DMS79 (cell line): Measurements from ENCODE around the gene FSTL4.

Experiments
- DNase-seq: peaks from one replicate; lab custom pipeline; 2025; lab: John Stamatoyannopoulos, UW

The FSTL4 gene

GRCh38 chr5:133384903-133385302 is 227.4 kb downstream of the FSTL4 start:
- no peak for DNase-seq

GRCh38 chr5:133384120-133384855 is 228.1 kb downstream of the FSTL4 start:
- DNase-seq, result no peak

GRCh38 chr5:133383580-133383939 is 228.8 kb downstream of the FSTL4 start:
- DNase-seq, result no peak

GRCh38 chr5:133382661-133383579 is 229.4 kb downstream of the FSTL4 start:
- DNase-seq, result no peak

- no peak for DNase-seq
These were observed 230.6 kb downstream of the FSTL4 start for GRCh38 chr5:133381571-133382365.

GRCh38 chr5:133381041-133381440 is 231.3 kb downstream of the FSTL4 start:
- DNase-seq, result no peak

- no peak for DNase-seq
These were observed 234.6 kb downstream of the FSTL4 start for GRCh38 chr5:133377736-133378135.

GRCh38 chr5:133376986-133377385 is 235.4 kb downstream of the FSTL4 start:
- DNase-seq, result no peak

- no peak for DNase-seq
These were observed 239.0 kb downstream of the FSTL4 start for GRCh38 chr5:133373121-133373870.

GRCh38 chr5:133372293-133372937 is 239.9 kb downstream of the FSTL4 start:
- DNase-seq, result no peak

- DNase-seq, result no peak
These were observed 240.8 kb downstream of the FSTL4 start for GRCh38 chr5:133371371-133372155.

GRCh38 chr5:133370904-133371303 is 241.4 kb downstream of the FSTL4 start:
- no peak for DNase-seq

- DNase-seq, result no peak
These were observed 242.1 kb downstream of the FSTL4 start for GRCh38 chr5:133370036-133370831.

GRCh38 chr5:133368916-133369783 is 243.2 kb downstream of the FSTL4 start:
- no peak for DNase-seq

- DNase-seq, result no peak
These were observed 244.4 kb downstream of the FSTL4 start for GRCh38 chr5:133367984-133368383.

GRCh38 chr5:133367071-133367786 is 245.1 kb downstream of the FSTL4 start:
- DNase-seq, result no peak

GRCh38 chr5:133366438-133366837 is 245.9 kb downstream of the FSTL4 start:
- DNase-seq, result no peak

GRCh38 chr5:133365738-133366137 is 246.6 kb downstream of the FSTL4 start:
- no peak for DNase-seq
